H1 (cell line): Measurements from ENCODE around the gene DISP1. TPM values are rescaled to one million over a fixed set of nuclear protein-coding genes. Genes with fewer than 3 reads are reported as not detected.

ENCODE experiments used
- CTCF ChIA-PET: fragments of 300-600 bp; sonication (Branson Sonifier 250); formaldehyde crosslinking; loops from one replicate; lab custom pipeline; 2021; ENCODE audit not compliant: partially characterized antibody; lab: Charles Lee
- POLR2A ChIA-PET: fragments of 300-600 bp; sonication (Branson Sonifier 250); formaldehyde crosslinking; loops from one replicate; lab custom pipeline; 2021; ENCODE audit warnings: inconsistent platforms; ENCODE audit not compliant: partially characterized antibody; lab: Charles Lee
- DNase-seq, 2 experiments: peaks; one replicate each; pipeline versions ENCODE4 v3.0.0 to v3.0.0-alpha.2; 2010 to 2022; ENCODE audit warnings: low spot score in 2 of 2, low read depth in 1 of 2, mixed read lengths in 1 of 2
- FAIRE-seq: peaks from 2 replicates; lab custom pipeline; 2011; peaks lifted over from hg19 to GRCh38; lab: Jason Lieb, UNC
- H2AFZ ChIP-seq: 2 replicates; pipeline ENCODE4 v1.8.1; 2012; ENCODE audit warnings: low read length, inconsistent platforms
- H2AK5ac ChIP-seq: 2 replicates; pipeline ENCODE4 v1.6.1; 2013; ENCODE audit warnings: low read depth, low read length
- H2BK120ac ChIP-seq: replicated peaks from 2 replicates; pipeline ENCODE3; 2013; ENCODE audit warnings: low read depth, low read length, inconsistent platforms
- H2BK12ac ChIP-seq: 2 replicates; pipeline ENCODE4 v1.6.1; 2013; ENCODE audit warnings: low read depth, low read length
- H2BK15ac ChIP-seq: 2 replicates; pipeline ENCODE4 v1.6.1; 2013; ENCODE audit warnings: low read length
- H2BK20ac ChIP-seq: 2 replicates; pipeline ENCODE4 v1.6.1; 2013; ENCODE audit warnings: low read length
- H2BK5ac ChIP-seq: 2 replicates; pipeline ENCODE4 v1.6.1; 2013; ENCODE audit warnings: low read depth, low read length
- H3K14ac ChIP-seq: 2 replicates; pipeline ENCODE4 v1.6.1; 2013; ENCODE audit warnings: inconsistent platforms; ENCODE audit not compliant: insufficient read length
- H3K18ac ChIP-seq: 2 replicates; pipeline ENCODE4 v1.6.1; 2013; ENCODE audit warnings: low read length; ENCODE audit errors: extremely low read depth
- H3K23ac ChIP-seq: 2 replicates; pipeline ENCODE4 v1.6.1; 2013; ENCODE audit warnings: inconsistent platforms; ENCODE audit not compliant: insufficient read length
- H3K23me2 ChIP-seq: 2 replicates; pipeline ENCODE4 v1.6.1; 2013; ENCODE audit warnings: low read depth, low read length
- H3K27ac ChIP-seq: 2 replicates; pipeline ENCODE4 v1.6.1; 2011; ENCODE audit warnings: low read depth, low read length, inconsistent platforms
- H3K27me3 ChIP-seq, 4 experiments: replicated peaks in 1 of 4; 1 replicate in 1 of 4; 2 replicates in 3 of 4; pipeline versions ENCODE4 v1.6.1 to v1.8.1; 2011 to 2013; ENCODE audit warnings: low read length in 3 of 4, mild to moderate bottlenecking in 3 of 4, inconsistent platforms in 2 of 4, mixed read lengths in 2 of 4, moderate library complexity in 1 of 4; ENCODE audit not compliant: control insufficient read depth in 3 of 4, insufficient read depth in 3 of 4; ENCODE audit errors: extremely low read depth in 1 of 4
- H3K36me3 ChIP-seq, 4 experiments: 2 replicates each; pipeline versions ENCODE4 v1.6.1 to v1.8.1; 2011 to 2013; ENCODE audit warnings: mild to moderate bottlenecking in 4 of 4, low read length in 3 of 4, moderate library complexity in 2 of 4, control low read depth in 1 of 4, inconsistent platforms in 1 of 4; ENCODE audit not compliant: insufficient read depth in 4 of 4, control insufficient read depth in 2 of 4
- H3K4ac ChIP-seq: replicated peaks from 2 replicates; pipeline ENCODE3; 2013; ENCODE audit warnings: low read length, low read depth, mixed read lengths, inconsistent platforms; ENCODE audit not compliant: insufficient read length
- H3K4me1 ChIP-seq, 4 experiments: replicated peaks in 1 of 4; 1 replicate in 1 of 4; 2 replicates in 3 of 4; pipeline versions ENCODE4 v1.6.1 to v1.8.1; 2011 to 2013; ENCODE audit warnings: low read length in 3 of 4, inconsistent platforms in 2 of 4, mixed read lengths in 1 of 4; ENCODE audit not compliant: insufficient read depth in 4 of 4, control insufficient read depth in 3 of 4
- H3K4me2 ChIP-seq, 2 experiments: 2 replicates each; pipeline versions ENCODE4 v1.6.1 to v1.8.1; 2011 to 2013; ENCODE audit warnings: low read depth in 2 of 2, low read length in 2 of 2, control low read depth in 1 of 2, inconsistent platforms in 1 of 2, mild to moderate bottlenecking in 1 of 2; ENCODE audit not compliant: insufficient read depth in 1 of 2
- H3K4me3 ChIP-seq, 4 experiments: fragments of 200-600, 300-600 bp in 1 of 4; sonication (generic), shearing (Covaris generic), sonication (Bioruptor Twin) in 1 of 4; 2 replicates each; pipeline versions ENCODE4 v1.5.1 to v1.8.1; 2011 to 2016; ENCODE audit warnings: low read length in 4 of 4, low read depth in 3 of 4, control low read depth in 2 of 4, inconsistent platforms in 2 of 4, mild to moderate bottlenecking in 2 of 4, mixed read lengths in 1 of 4, moderate library complexity in 1 of 4; ENCODE audit not compliant: insufficient read depth in 2 of 4; ENCODE audit errors: extremely low read depth in 1 of 4
- H3K56ac ChIP-seq: replicated peaks from 2 replicates; pipeline ENCODE3; 2013; ENCODE audit warnings: low read depth, mild to moderate bottlenecking, mixed read lengths, low read length, inconsistent platforms; ENCODE audit not compliant: insufficient read length
- H3K79me1 ChIP-seq: 2 replicates; pipeline ENCODE4 v1.6.1; 2013; ENCODE audit warnings: low read depth, low read length, control low read depth
- H3K79me2 ChIP-seq, 2 experiments: 2 replicates each; pipeline versions ENCODE4 v1.6.1 to v1.8.1; 2012 to 2013; ENCODE audit warnings: low read length in 2 of 2, mild to moderate bottlenecking in 2 of 2, inconsistent platforms in 1 of 2; ENCODE audit not compliant: insufficient read depth in 2 of 2, control insufficient read depth in 1 of 2
- H3K9ac ChIP-seq, 4 experiments: replicated peaks in 1 of 4; 1 replicate in 1 of 4; 2 replicates in 3 of 4; pipeline versions ENCODE4 v1.6.1 to v1.8.1; 2011 to 2013; ENCODE audit warnings: low read depth in 3 of 4, low read length in 3 of 4, control low read depth in 2 of 4, mild to moderate bottlenecking in 2 of 4, moderate library complexity in 2 of 4, inconsistent platforms in 1 of 4; ENCODE audit errors: extremely low read depth in 1 of 4
- H3K9me3 ChIP-seq, 2 experiments: 2 replicates each; pipeline versions ENCODE4 v1.6.1 to v1.8.1; 2012 to 2013; ENCODE audit warnings: mild to moderate bottlenecking in 2 of 2, moderate library complexity in 2 of 2, control low read depth in 1 of 2, inconsistent platforms in 1 of 2, low read depth in 1 of 2, low read length in 1 of 2, mixed read lengths in 1 of 2; ENCODE audit not compliant: insufficient read depth in 2 of 2
- H4K20me1 ChIP-seq, 2 experiments: replicated peaks in 1 of 2; 2 replicates each; pipeline versions ENCODE3 to v1.8.1; 2011 to 2013; ENCODE audit warnings: inconsistent platforms in 2 of 2, low read length in 2 of 2, mild to moderate bottlenecking in 1 of 2; ENCODE audit not compliant: insufficient read depth in 2 of 2, control insufficient read depth in 1 of 2
- H4K5ac ChIP-seq: 2 replicates; pipeline ENCODE4 v1.6.1; 2013; ENCODE audit warnings: low read length, low read depth, mixed read lengths, inconsistent platforms; ENCODE audit not compliant: insufficient read length
- H4K8ac ChIP-seq: 2 replicates; pipeline ENCODE4 v1.8.0; 2013; ENCODE audit warnings: mild to moderate bottlenecking, moderate library complexity, low read length, inconsistent platforms; ENCODE audit not compliant: insufficient read depth; ENCODE audit errors: extremely low read depth
- H4K91ac ChIP-seq: replicated peaks from 2 replicates; pipeline ENCODE3; 2013; ENCODE audit warnings: low read length, mixed read lengths, inconsistent platforms; ENCODE audit not compliant: insufficient read length
- CBX5 ChIP-seq: fragments of 300-800, 300-1000 bp; sonication (generic); IDR thresholded peaks from 2 replicates; pipeline ENCODE4 v1.7.1; 2016; ENCODE audit warnings: antibody characterized with exemption, low read length, low read depth
- TAF7 ChIP-seq: optimal IDR thresholded peaks from 2 replicates; pipeline ENCODE3; 2011; ENCODE audit warnings: low read depth, mild to moderate bottlenecking, inconsistent platforms, low read length, moderate library complexity, borderline replicate concordance
- WGBS, 2 experiments: shearing (Covaris generic) in 1 of 2; methylation state at CpG; one replicate each; pipeline versions ENCODE4 v1.1.6 to v1.1.7; 2013 to 2015; ENCODE audit warnings: low lambda C conversion rate in 2 of 2, mixed read lengths in 2 of 2, inconsistent platforms in 1 of 2, low coverage in 1 of 2, missing lambda C conversion rate in 1 of 2; ENCODE audit not compliant: insufficient replicate concordance in 2 of 2, insufficient coverage in 1 of 2, insufficient read length in 1 of 2; ENCODE audit errors: extremely low coverage in 1 of 2, missing lambda C conversion rate in 1 of 2; 5-methylcytosine and 5-hydroxymethylcytosine counted together
- polyA plus RNA-seq, 7 experiments: library from polyadenylated mRNA; depleted of rRNA in 3 of 7; stranded (reverse) in 5 of 7; unstranded in 2 of 7; fragments of >200 nt in 5 of 7; fragments of 200-250 nt in 2 of 7; gene quantifications; 1 replicate in 5 of 7; 2 replicates in 1 of 7; 4 replicates in 1 of 7; pipeline versions ENCODE4 v1.2.1 to v1.2.3, GENCODE V29; 2011 to 2013; ENCODE audit warnings: missing spikeins in 2 of 7, mixed read lengths in 2 of 7
- total RNA-seq: library from RNA; stranded (reverse); fragmentation: NEBNext Ultra II Directional; extraction: Animal tissue kit (Norgen Biotek cat#: 25700); gene quantifications from 2 replicates; pipeline ENCODE4 v1.2.1, GENCODE V29; 2021

The DISP1 gene
- total and polyA plus RNA-seq, 2 of the 8 experiments (the other 6 are each of a cell fraction or from before 2014, with no cell fraction given) = 4.1 to 6.1 TPM

DNA sequence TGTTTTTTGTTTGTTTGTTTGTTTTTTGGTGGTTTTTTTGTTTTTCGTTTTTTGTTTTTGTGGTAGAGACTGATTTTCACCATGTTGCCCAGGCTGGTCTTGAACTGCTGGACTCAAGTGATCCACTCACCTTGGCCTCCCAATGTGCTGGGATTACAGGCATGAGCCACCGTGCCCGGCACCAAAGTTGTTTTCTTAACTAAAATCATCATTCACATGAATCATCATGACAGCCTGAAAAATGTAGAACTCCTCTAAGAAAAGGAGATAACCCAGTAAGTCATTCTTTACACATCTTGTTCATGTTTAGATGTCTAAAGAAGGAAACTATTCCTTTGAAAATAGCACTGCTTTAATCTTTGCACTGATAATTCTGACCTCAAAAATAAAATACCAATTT, 37.5 kb downstream of the DISP1 start:
- 96% methylated on average over 3 of the region's 3 CpGs; no CpG with 5 or more reads in 1 of the 2 experiments for WGBS, 2 experiments
- Histone ChIP-seq H3K27me3 (no peaks in the 10 kb centered on the region), H4K5ac (no peak overlapping the region), H3K4me2 (no peak overlapping the region), H3K79me2 (no peaks in the 10 kb centered on the region), H3K79me1 (no peaks in the 10 kb centered on the region), H4K91ac (no peak overlapping the region), H2BK15ac (no peak overlapping the region), H3K9ac (no peak overlapping the region), H3K56ac (no peak overlapping the region), H3K14ac (no peak overlapping the region), H3K27ac (no peak overlapping the region), H3K4me1 (no peaks in the 10 kb centered on the region), H3K23ac (no peak overlapping the region), H2BK120ac (no peak overlapping the region), H2AFZ (no peak overlapping the region), H2BK20ac (no peak overlapping the region), H3K18ac (no peak overlapping the region), H4K20me1 (no peaks in the 10 kb centered on the region), H3K36me3 (no peaks in the 10 kb centered on the region), H3K23me2 (no peaks in the 10 kb centered on the region), H4K8ac (no peak overlapping the region), H2BK5ac (no peak overlapping the region), H3K4me3 (no peak overlapping the region), H2BK12ac (no peak overlapping the region), H2AK5ac (no peak overlapping the region), H3K4ac (no peak overlapping the region), H3K9me3 (no peaks in the 10 kb centered on the region)
- no peak for TF ChIP-seq CBX5
- TF ChIP-seq TAF7 = no peak
- FAIRE-seq (no peak), DNase-seq (no peak)
- ChIA-PET POLR2A (no interaction called here), CTCF (no interaction called here)
